HEK293 (cell line): ENCODE measurements around the gene CASK.

ENCODE experiments used
- CTCF ChIA-PET: fragments of 350-600 bp; formaldehyde crosslinking; extraction: SDS; loops from one replicate; lab custom pipeline; 2021; ENCODE audit warnings: antibody characterized with exemption; lab: Yijun Ruan, JAX
- POLR2A ChIA-PET: fragments of 300-600 bp; formaldehyde crosslinking; extraction: SDS; loops from one replicate; lab custom pipeline; 2020; ENCODE audit warnings: antibody characterized with exemption, inconsistent platforms; lab: Yijun Ruan, JAX
- H3K27ac ChIP-seq: fragments of 200-500 bp; sonication (Bioruptor generic); 2 replicates; pipeline ENCODE4 v1.5.1; 2014; ENCODE audit warnings: low read depth, low read length, control low read depth, inconsistent platforms; ENCODE audit errors: extremely low read depth
- H3K36me3 ChIP-seq, 2 experiments: fragments of 200-500 bp in 1 of 2; sonication (Bioruptor generic) in 1 of 2; 1 replicate in 1 of 2; 2 replicates in 1 of 2; pipeline ENCODE4 v1.5.1; 2014 to 2017; ENCODE audit warnings: inconsistent platforms in 2 of 2, low read length in 2 of 2; ENCODE audit not compliant: control insufficient read depth in 2 of 2, insufficient read depth in 1 of 2
- H3K4me1 ChIP-seq: fragments of 200-500 bp; sonication (Bioruptor generic); 2 replicates; pipeline ENCODE4 v1.5.1; 2014; ENCODE audit warnings: mild to moderate bottlenecking, low read length, inconsistent platforms; ENCODE audit not compliant: control insufficient read depth, insufficient read depth
- H3K4me3 ChIP-seq: 2 replicates; pipeline ENCODE4 v1.5.1; 2011; ENCODE audit warnings: low read depth, mild to moderate bottlenecking, control low read depth, low read length, moderate library complexity
- H3K9me3 ChIP-seq: fragments of 200-500 bp; sonication (Bioruptor generic); 2 replicates; pipeline ENCODE4 v1.5.1; 2014; ENCODE audit warnings: low read depth, low read length, inconsistent platforms; ENCODE audit not compliant: control insufficient read depth, insufficient read depth
- CTCF ChIP-seq: fragments of 450-650 bp; formaldehyde crosslinking; IDR thresholded peaks from 2 replicates; pipeline ENCODE4 v1.5.1; 2016; ENCODE audit warnings: missing biosample characterization, missing genetic modification characterization
- HIC1 ChIP-seq: fragments of 450-650 bp; formaldehyde crosslinking; IDR thresholded peaks from 2 replicates; pipeline ENCODE4 v1.5.1; 2016; ENCODE audit warnings: missing biosample characterization, missing genetic modification characterization
- TRIM28 ChIP-seq: IDR thresholded peaks from 2 replicates; pipeline ENCODE4 v1.6.1; 2011; ENCODE audit warnings: low read length, control low read depth, borderline replicate concordance
- WT1 ChIP-seq: fragments of 450-650 bp; formaldehyde crosslinking; IDR thresholded peaks from 2 replicates; pipeline ENCODE4 v1.5.1; 2016; ENCODE audit warnings: missing biosample characterization, missing genetic modification characterization
- ZFP3 ChIP-seq: fragments of 450-650 bp; formaldehyde crosslinking; IDR thresholded peaks from 2 replicates; pipeline ENCODE4 v1.5.1; 2016; ENCODE audit warnings: low read depth, missing biosample characterization, missing genetic modification characterization
- ZFP41 ChIP-seq: fragments of 450-650 bp; formaldehyde crosslinking; IDR thresholded peaks from 2 replicates; pipeline ENCODE4 v1.5.1; 2016; ENCODE audit warnings: missing biosample characterization, missing genetic modification characterization, borderline replicate concordance
- ZIC2 ChIP-seq: fragments of 450-650 bp; formaldehyde crosslinking; IDR thresholded peaks from 2 replicates; pipeline ENCODE4 v1.5.1; 2016; ENCODE audit warnings: missing biosample characterization, missing genetic modification characterization
- ZNF132 ChIP-seq: fragments of 450-650 bp; formaldehyde crosslinking; IDR thresholded peaks from 2 replicates; pipeline ENCODE4 v1.5.1; 2017; ENCODE audit warnings: missing biosample characterization, missing genetic modification characterization, borderline replicate concordance
- ZNF133 ChIP-seq: fragments of 450-650 bp; formaldehyde crosslinking; IDR thresholded peaks from 2 replicates; pipeline ENCODE4 v1.5.1; 2016; ENCODE audit warnings: missing biosample characterization, missing genetic modification characterization
- ZNF169 ChIP-seq: fragments of 450-650 bp; formaldehyde crosslinking; IDR thresholded peaks from 2 replicates; pipeline ENCODE4 v1.5.1; 2016; ENCODE audit warnings: missing biosample characterization, missing genetic modification characterization
- ZNF239 ChIP-seq: fragments of 450-650 bp; formaldehyde crosslinking; IDR thresholded peaks from 2 replicates; pipeline ENCODE4 v1.5.1; 2016; ENCODE audit warnings: missing biosample characterization, missing genetic modification characterization
- ZNF350 ChIP-seq: fragments of 450-650 bp; formaldehyde crosslinking; IDR thresholded peaks from 2 replicates; pipeline ENCODE4 v1.5.0; 2017; ENCODE audit warnings: missing biosample characterization, mild to moderate bottlenecking, missing genetic modification characterization
- ZNF362 ChIP-seq: fragments of 450-650 bp; formaldehyde crosslinking; IDR thresholded peaks from 2 replicates; pipeline ENCODE4 v1.5.1; 2016; ENCODE audit warnings: missing biosample characterization, missing genetic modification characterization
- ZNF366 ChIP-seq: fragments of 450-650 bp; formaldehyde crosslinking; conservative IDR thresholded peaks from 2 replicates; pipeline ENCODE4 v1.5.1; 2016; ENCODE audit warnings: missing biosample characterization, missing genetic modification characterization
- ZNF521 ChIP-seq: fragments of 450-650 bp; formaldehyde crosslinking; IDR thresholded peaks from 2 replicates; pipeline ENCODE4 v1.5.1; 2017; ENCODE audit warnings: missing biosample characterization, mild to moderate bottlenecking, missing genetic modification characterization
- ZNF560 ChIP-seq: fragments of 450-650 bp; formaldehyde crosslinking; IDR thresholded peaks from 2 replicates; pipeline ENCODE4 v1.5.1; 2017; ENCODE audit warnings: missing biosample characterization, missing genetic modification characterization, borderline replicate concordance
- ZNF624 ChIP-seq: fragments of 450-650 bp; formaldehyde crosslinking; IDR thresholded peaks from 2 replicates; pipeline ENCODE4 v1.5.1; 2017; ENCODE audit warnings: missing biosample characterization, missing genetic modification characterization
- ZNF626 ChIP-seq: fragments of 450-650 bp; sonication (Bioruptor Pico); formaldehyde crosslinking; IDR thresholded peaks from 2 replicates; pipeline ENCODE4 v1.5.1; 2018; ENCODE audit warnings: missing biosample characterization, missing genetic modification characterization, inconsistent platforms
- ZNF645 ChIP-seq: fragments of 450-650 bp; formaldehyde crosslinking; IDR thresholded peaks from 2 replicates; pipeline ENCODE4; 2016; ENCODE audit warnings: missing biosample characterization, missing genetic modification characterization
- ZNF692 ChIP-seq: fragments of 450-650 bp; formaldehyde crosslinking; IDR thresholded peaks from 2 replicates; pipeline ENCODE4 v1.5.1; 2016; ENCODE audit warnings: missing biosample characterization, missing genetic modification characterization
- ZNF777 ChIP-seq: fragments of 450-650 bp; formaldehyde crosslinking; IDR thresholded peaks from 2 replicates; pipeline ENCODE4 v1.5.1; 2017; ENCODE audit warnings: missing biosample characterization, missing genetic modification characterization, borderline replicate concordance
- ZNF791 ChIP-seq: fragments of 450-650 bp; formaldehyde crosslinking; IDR thresholded peaks from 2 replicates; pipeline ENCODE4 v1.5.1; 2016; ENCODE audit warnings: missing biosample characterization, missing genetic modification characterization
- ZNF837 ChIP-seq: fragments of 450-650 bp; formaldehyde crosslinking; IDR thresholded peaks from 2 replicates; pipeline ENCODE4 v1.5.1; 2016; ENCODE audit warnings: missing biosample characterization, missing genetic modification characterization
- ZSCAN16 ChIP-seq: fragments of 450-650 bp; formaldehyde crosslinking; IDR thresholded peaks from 2 replicates; pipeline ENCODE4 v1.5.1; 2016; ENCODE audit warnings: missing biosample characterization, missing genetic modification characterization
- ZSCAN23 ChIP-seq: fragments of 450-650 bp; formaldehyde crosslinking; IDR thresholded peaks from 2 replicates; pipeline ENCODE4 v1.5.1; 2016; ENCODE audit warnings: missing biosample characterization, missing genetic modification characterization

The CASK gene

GRCh38 chrX:41599507-41599906 is 323.8 kb downstream of the CASK start:
- no peak for TF ChIP-seq ZNF560 (tag by site-specific recombination)
- no peak for TF ChIP-seq ZFP41 (tag by site-specific recombination)
- TF ChIP-seq, all 188 proteins: peak for 0
- POLR2A ChIA-PET, result interaction anchor here (0.5 kb wide), 1 partner anchor 301 kb away, joined by 3 read pairs; no protein-coding TSS in a partner anchor
- H3K9me3 ChIP-seq, result no peaks in the 10 kb centered on the region
- no peaks in the 10 kb centered on the region for H3K36me3 ChIP-seq
- CTCF ChIA-PET, result interaction anchor here (0.9 to 1.1 kb wide), 2 partner anchors 18 to 42 kb away, joined by 5 to 7 read pairs; no protein-coding TSS in a partner anchor
- H3K4me3 ChIP-seq, result no peak overlapping the region
- H3K4me1 ChIP-seq, result no peaks in the 10 kb centered on the region
- no peak overlapping the region for H3K27ac ChIP-seq

- CTCF ChIA-PET, result no interaction called here
- Histone ChIP-seq H3K9me3 (no peaks in the 10 kb centered on the region), H3K36me3 (no peaks in the 10 kb centered on the region), H3K4me3 (no peak overlapping the region), H3K4me1 (no peaks in the 10 kb centered on the region), H3K27ac (no peak overlapping the region)
- POLR2A ChIA-PET, result no interaction called here
- TF ChIP-seq ZNF837 (tag by site-specific recombination) (no peak), ZNF645 (tag by site-specific recombination) (no peak), ZNF362 (tag by site-specific recombination) (no peak), ZSCAN23 (tag by site-specific recombination) (no peak), ZNF133 (tag by site-specific recombination) (no peak), WT1 (tag by site-specific recombination) (no peak), ZSCAN16 (tag by site-specific recombination) (no peak), ZNF132 (tag by site-specific recombination) (no peak), ZNF626 (tag by site-specific recombination) (no peak), ZNF692 (tag by site-specific recombination) (no peak)
These were observed 326.8 kb downstream of the CASK start for GRCh38 chrX:41596596-41596995.

GRCh38 chrX:41594634-41595033 is 328.7 kb downstream of the CASK start:
- no peaks in the 10 kb centered on the region for H3K4me1 ChIP-seq
- H3K36me3 ChIP-seq, result no peaks in the 10 kb centered on the region
- H3K4me3 ChIP-seq, result no peak overlapping the region
- no peaks in the 10 kb centered on the region for H3K9me3 ChIP-seq
- H3K27ac ChIP-seq, result no peak overlapping the region
- CTCF ChIA-PET, result no interaction called here
- POLR2A ChIA-PET, result no interaction called here
- no peak for TF ChIP-seq ZNF624 (tag by site-specific recombination)
- TF ChIP-seq ZFP3, result no peak
- TF ChIP-seq ZNF133 (tag by site-specific recombination), result no peak
- TF ChIP-seq ZNF791 (tag by site-specific recombination), result no peak
- no peak for TF ChIP-seq ZNF350 (tag by site-specific recombination)
- TF ChIP-seq TRIM28, result no peak
- TF ChIP-seq CTCF (tag by site-specific recombination), result no peak
- no peak for TF ChIP-seq HIC1 (tag by site-specific recombination)
- no peak for TF ChIP-seq ZNF239 (tag by site-specific recombination)
- TF ChIP-seq ZNF366, result no peak
- TF ChIP-seq ZIC2 (tag by site-specific recombination), result no peak
- TF ChIP-seq ZNF777, result no peak
- TF ChIP-seq ZNF169 (tag by site-specific recombination), result no peak
- no peak for TF ChIP-seq ZNF521 (tag by site-specific recombination)
